GM19099 (cell line): Measurements from ENCODE around the gene DSE.

ENCODE experiments used
- POLR2A ChIP-seq: IDR thresholded peaks from 3 replicates; pipeline ENCODE4 v1.6.1; 2011; ENCODE audit warnings: low read depth; ENCODE audit not compliant: insufficient read length; ENCODE audit errors: extremely low read depth

DSE gene

GRCh38 chr6:116370760-116371119 is at the start of gene DSE:
Gene DSE, plus strand, starts transcription at chr6:116370947. Its CDS starts 28,304 bp downstream, at chr6:116399251.
- TF ChIP-seq POLR2A, result peak; percentile 80

- no peak for TF ChIP-seq POLR2A
Observed at GRCh38 chr6:116323863-116324262, 46.9 kb upstream of the DSE start.

- TF ChIP-seq POLR2A, result no peak
Observed at GRCh38 chr6:116326181-116326671, 44.5 kb upstream of the DSE start.

- TF ChIP-seq POLR2A, result no peak
Observed at GRCh38 chr6:116326996-116327395, 43.8 kb upstream of the DSE start.

- TF ChIP-seq POLR2A, result no peak
Observed at GRCh38 chr6:116327803-116328527, 42.8 kb upstream of the DSE start.

GRCh38 chr6:116328528-116328903 is 42.2 kb upstream of the DSE start:
- TF ChIP-seq POLR2A, result no peak

- TF ChIP-seq POLR2A, result no peak
Observed at GRCh38 chr6:116329156-116329555, 41.6 kb upstream of the DSE start.

GRCh38 chr6:116330511-116330910 is 40.2 kb upstream of the DSE start:
- TF ChIP-seq POLR2A, result no peak

GRCh38 chr6:116332096-116332495 is 38.7 kb upstream of the DSE start:
- no peak for TF ChIP-seq POLR2A

- no peak for TF ChIP-seq POLR2A
Observed at GRCh38 chr6:116335612-116336215, 35.0 kb upstream of the DSE start.

GRCh38 chr6:116338943-116339342 is 31.8 kb upstream of the DSE start:
- no peak for TF ChIP-seq POLR2A

GRCh38 chr6:116349216-116349615 is 21.5 kb upstream of the DSE start:
- TF ChIP-seq POLR2A, result no peak

- TF ChIP-seq POLR2A, result no peak
Observed at GRCh38 chr6:116351101-116351500, 19.6 kb upstream of the DSE start.

GRCh38 chr6:116352515-116353471 is 18.0 kb upstream of the DSE start:
- TF ChIP-seq POLR2A, result no peak

GRCh38 chr6:116354236-116354635 is 16.5 kb upstream of the DSE start:
- TF ChIP-seq POLR2A, result no peak
